ENCODE measurements around the gene ITK. TPM values are rescaled to one million over a fixed set of nuclear protein-coding genes. Genes with fewer than 3 reads are reported as not detected.
A peak's percentile ranks its signal among the peaks of the same experiment; 100 is the strongest.

The ITK gene
- total RNA-seq, 4 donors from 2014 or later, result 0.40 to 43.4 (median 5.0) TPM

DNA sequence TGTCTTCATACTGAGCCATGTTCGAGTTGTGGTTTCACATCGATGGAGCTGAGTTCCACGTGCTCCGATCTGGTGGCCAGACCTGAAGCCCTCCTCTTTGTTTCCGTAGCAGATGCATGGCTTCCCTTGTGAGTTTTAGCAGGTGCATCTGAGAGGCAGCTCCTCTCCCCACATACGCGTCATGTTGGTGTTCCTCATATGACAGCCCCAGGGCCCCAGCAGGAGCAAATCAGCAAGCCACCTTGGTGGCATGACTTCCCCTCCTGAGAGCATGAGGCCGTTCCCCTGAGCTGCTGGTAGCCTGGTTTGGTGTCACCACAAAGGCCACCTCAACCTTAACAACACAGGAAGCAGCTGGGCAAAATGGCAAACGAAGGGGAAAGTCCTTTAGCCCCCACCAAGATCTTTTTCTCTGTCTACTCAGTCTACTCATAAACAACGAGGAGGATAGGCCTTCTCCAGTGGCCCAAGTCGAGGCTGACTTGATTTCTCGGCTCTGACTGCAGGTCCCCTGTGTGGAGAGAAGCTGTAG is 91.2 kb downstream of the ITK start:
- Histone ChIP-seq H3K36me3 (no peaks in the 10 kb centered on the region), H3K9me3 (no peaks in the 10 kb centered on the region), H3K27ac (peak overlapping the region; percentile 36 to 67 (median 60)), H3K27me3 (no peaks in the 10 kb centered on the region), H3K4me3 (no peak overlapping the region), H3K4me1 (peaks cover 0 to 9% (median under 1%) of the 10 kb centered on the region in 4 donors)
- intact Hi-C loops (cut with DNase I; ENCODE audit: low total_unique reads), result no loop called here
- 56 to 73% methylated on average over 3 to 12 of the region's 12 CpGs for WGBS, 2 donors (ENCODE audit: low coverage in 1 of 2)
- in situ Hi-C loops (cut with MboI; ENCODE audit: low pct_ligation_motif_present in 1 of 4, low pct_unique_long_range_greater_than_20kb in 1 of 4, low sequenced_read_pairs in 3 of 4), result no loop called here
- DNase-seq, result peak; percentile 71
- TF ChIP-seq POLR2AphosphoS5 (IDR thresholded peaks at IDR 0.05) (no peak), EP300 (IDR thresholded peaks at IDR 0.05; ENCODE audit: low read depth) (no peak), POLR2A (IDR thresholded peaks at IDR 0.05) (no peak)
- TF ChIP-seq, protein P1, sequence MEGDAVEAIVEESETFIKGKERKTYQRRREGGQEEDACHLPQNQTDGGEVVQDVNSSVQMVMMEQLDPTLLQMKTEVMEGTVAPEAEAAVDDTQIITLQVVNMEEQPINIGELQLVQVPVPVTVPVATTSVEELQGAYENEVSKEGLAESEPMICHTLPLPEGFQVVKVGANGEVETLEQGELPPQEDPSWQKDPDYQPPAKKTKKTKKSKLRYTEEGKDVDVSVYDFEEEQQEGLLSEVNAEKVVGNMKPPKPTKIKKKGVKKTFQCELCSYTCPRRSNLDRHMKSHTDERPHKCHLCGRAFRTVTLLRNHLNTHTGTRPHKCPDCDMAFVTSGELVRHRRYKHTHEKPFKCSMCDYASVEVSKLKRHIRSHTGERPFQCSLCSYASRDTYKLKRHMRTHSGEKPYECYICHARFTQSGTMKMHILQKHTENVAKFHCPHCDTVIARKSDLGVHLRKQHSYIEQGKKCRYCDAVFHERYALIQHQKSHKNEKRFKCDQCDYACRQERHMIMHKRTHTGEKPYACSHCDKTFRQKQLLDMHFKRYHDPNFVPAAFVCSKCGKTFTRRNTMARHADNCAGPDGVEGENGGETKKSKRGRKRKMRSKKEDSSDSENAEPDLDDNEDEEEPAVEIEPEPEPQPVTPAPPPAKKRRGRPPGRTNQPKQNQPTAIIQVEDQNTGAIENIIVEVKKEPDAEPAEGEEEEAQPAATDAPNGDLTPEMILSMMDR (IDR thresholded peaks at IDR 0.05), result no peak

DNA sequence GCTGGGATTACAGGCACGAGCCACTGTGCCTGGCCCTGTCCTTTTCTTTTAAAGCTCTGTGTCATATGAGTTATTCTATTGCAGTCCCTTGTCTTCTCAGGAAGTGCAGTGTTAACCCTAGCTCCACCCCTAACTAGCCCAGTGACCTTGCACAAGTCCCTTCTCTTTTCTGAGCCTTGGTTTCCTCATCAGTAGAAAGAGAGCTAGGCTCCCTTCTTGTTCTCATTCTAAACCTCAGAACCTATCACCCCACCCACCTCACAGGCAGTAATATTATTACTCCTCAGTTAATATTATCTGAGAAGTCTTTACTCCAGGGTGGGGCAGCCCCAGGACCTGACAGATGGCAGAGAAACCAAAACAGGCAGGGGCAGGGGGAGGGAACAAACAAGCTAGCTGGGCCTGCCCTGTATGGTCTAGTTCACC is 92.5 kb downstream of the ITK start:
- peak overlapping the region; percentile 23 to 67 (median 56) for H3K27ac ChIP-seq
- intact Hi-C loops (cut with DNase I; ENCODE audit: low total_unique reads) (no loop called here), in situ Hi-C loops (cut with MboI; ENCODE audit: low pct_ligation_motif_present in 1 of 4, low pct_unique_long_range_greater_than_20kb in 1 of 4, low sequenced_read_pairs in 3 of 4) (no loop called here)
- WGBS, 2 donors (ENCODE audit: low coverage in 1 of 2), result 78% methylated on average over 1 of the region's 1 CpG; no CpG with 5 or more reads in 1 of the 2 donors
- H3K4me1 ChIP-seq, result peaks cover 0 to 7% (median 0%) of the 10 kb centered on the region in 4 donors
- TF ChIP-seq EP300 (IDR thresholded peaks at IDR 0.05; ENCODE audit: low read depth) (no peak), POLR2AphosphoS5 (IDR thresholded peaks at IDR 0.05) (no peak), POLR2A (IDR thresholded peaks at IDR 0.05) (no peak)
- TF ChIP-seq, protein P1 (IDR thresholded peaks at IDR 0.05), result no peak
- DNase-seq, result no peak
- no peaks in the 10 kb centered on the region for H3K9me3 ChIP-seq
- no peaks in the 10 kb centered on the region for H3K27me3 ChIP-seq
- H3K36me3 ChIP-seq, result no peaks in the 10 kb centered on the region
- no peak overlapping the region for H3K4me3 ChIP-seq

DNA sequence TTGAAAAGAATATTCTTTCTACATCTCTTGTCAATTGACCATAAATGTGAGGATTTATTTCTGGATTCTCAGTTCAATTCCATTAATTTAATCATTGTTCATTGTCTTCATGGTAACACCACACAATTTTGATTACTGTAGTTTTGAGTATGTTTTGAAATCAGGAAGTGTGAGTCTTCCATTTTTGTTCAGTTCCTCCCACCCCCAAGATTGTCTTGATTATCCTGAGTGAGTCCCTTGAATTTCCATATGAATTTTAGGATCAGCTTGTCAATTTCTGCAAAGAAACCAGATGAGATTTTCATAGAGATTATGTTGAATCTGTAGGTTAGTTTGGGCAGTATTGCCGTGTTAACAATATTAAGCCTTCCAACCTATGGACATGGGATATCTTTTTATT is 94.8 kb downstream of the ITK start:
- peaks cover 0 to 7% (median 0%) of the 10 kb centered on the region in 4 donors for H3K4me1 ChIP-seq
- H3K36me3 ChIP-seq, result no peaks in the 10 kb centered on the region
- in situ Hi-C loops (cut with MboI; ENCODE audit: low pct_ligation_motif_present in 1 of 4, low pct_unique_long_range_greater_than_20kb in 1 of 4, low sequenced_read_pairs in 3 of 4) (no loop called here), intact Hi-C loops (cut with DNase I; ENCODE audit: low total_unique reads) (no loop called here)
- no peak for DNase-seq
- no peak overlapping the region for H3K4me3 ChIP-seq
- H3K27ac ChIP-seq, result no peak overlapping the region
- H3K27me3 ChIP-seq, result no peaks in the 10 kb centered on the region
- TF ChIP-seq POLR2AphosphoS5 (IDR thresholded peaks at IDR 0.05) (no peak), POLR2A (IDR thresholded peaks at IDR 0.05) (no peak), EP300 (IDR thresholded peaks at IDR 0.05; ENCODE audit: low read depth) (no peak)
- TF ChIP-seq, protein P1 (IDR thresholded peaks at IDR 0.05), result no peak
- 92 to 95% methylated on average over 1 of the region's 1 CpG for WGBS, 2 donors (ENCODE audit: low coverage in 1 of 2)
- H3K9me3 ChIP-seq, result no peaks in the 10 kb centered on the region

DNA sequence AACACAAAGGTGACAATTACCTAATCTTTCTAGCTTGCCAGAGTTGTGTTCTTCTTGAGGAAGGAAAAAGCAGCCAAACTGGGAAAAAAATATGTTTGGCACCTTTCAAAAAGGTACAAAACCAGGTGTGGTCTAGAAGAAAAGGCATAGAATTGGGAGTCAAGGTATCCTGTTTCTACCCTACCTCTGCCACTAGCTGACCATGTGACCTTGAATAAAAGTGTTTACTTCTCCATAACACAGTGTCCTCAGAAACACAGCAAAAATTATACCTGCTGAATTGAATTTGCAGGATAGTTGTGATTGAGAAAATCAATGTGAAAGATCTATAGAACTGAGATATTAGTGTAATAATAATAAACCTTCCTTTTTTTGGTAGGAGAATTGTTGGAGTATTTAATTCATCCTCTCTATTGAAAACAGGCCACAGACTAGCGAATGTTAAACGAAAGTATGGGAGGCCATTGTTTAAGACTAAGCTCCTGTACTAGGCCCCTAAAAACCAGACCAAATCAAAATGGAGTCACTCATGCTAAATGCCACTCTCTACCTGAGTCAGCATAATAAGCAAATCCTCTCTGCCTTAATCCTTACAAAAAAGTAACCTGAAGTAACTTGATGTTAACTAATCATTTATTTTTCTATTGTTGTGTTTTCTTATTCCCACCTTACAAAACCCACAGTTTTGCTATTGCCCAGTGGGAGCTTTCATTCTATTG is 97.8 kb downstream of the ITK start:
- Histone ChIP-seq H3K36me3 (no peaks in the 10 kb centered on the region), H3K9me3 (no peaks in the 10 kb centered on the region), H3K4me1 (no peaks in the 10 kb centered on the region), H3K27me3 (no peaks in the 10 kb centered on the region), H3K27ac (no peak overlapping the region), H3K4me3 (no peak overlapping the region)
- TF ChIP-seq POLR2AphosphoS5 (IDR thresholded peaks at IDR 0.05) (no peak), EP300 (IDR thresholded peaks at IDR 0.05; ENCODE audit: low read depth) (no peak), POLR2A (IDR thresholded peaks at IDR 0.05) (no peak)
- TF ChIP-seq, protein P1 (IDR thresholded peaks at IDR 0.05), result no peak
- WGBS, 2 donors (ENCODE audit: low coverage in 1 of 2), result 83 to 95% methylated on average over 2 of the region's 2 CpGs
- in situ Hi-C loops (cut with MboI; ENCODE audit: low pct_ligation_motif_present in 1 of 4, low pct_unique_long_range_greater_than_20kb in 1 of 4, low sequenced_read_pairs in 3 of 4) (no loop called here), intact Hi-C loops (cut with DNase I; ENCODE audit: low total_unique reads) (no loop called here)
- DNase-seq, result no peak

All from transverse colon (tissue), 4 donors.